NT2/D1 (cell line): ENCODE data around the gene NGF.
"Not testable (repeated sequence)": the region's sequence is repeated elsewhere in the genome, so short reads cannot be mapped to it uniquely, and the experiment has no call there.

Source experiments
- DNase-seq: peaks from one replicate; pipeline ENCODE4 v3.0.0-alpha.2; 2011; ENCODE audit warnings: low read depth, low spot score
- H3K27me3 ChIP-seq: 2 replicates; pipeline ENCODE4 v1.6.0; 2011; ENCODE audit warnings: mild to moderate bottlenecking; ENCODE audit not compliant: insufficient read length, insufficient read depth
- H3K36me3 ChIP-seq: 2 replicates; pipeline ENCODE4 v1.6.1; 2011; ENCODE audit warnings: mild to moderate bottlenecking, low read length, mixed read lengths; ENCODE audit not compliant: insufficient read depth, insufficient read length
- H3K4me1 ChIP-seq: 2 replicates; pipeline ENCODE4 v1.5.1; 2011; ENCODE audit not compliant: insufficient read depth, insufficient read length
- H3K4me3 ChIP-seq: 2 replicates; pipeline ENCODE4 v1.5.1; 2011; ENCODE audit warnings: low read depth; ENCODE audit not compliant: insufficient read length
- H3K9ac ChIP-seq: 2 replicates; pipeline ENCODE4 v1.6.0; 2011; ENCODE audit warnings: low read depth; ENCODE audit not compliant: insufficient read length
- H3K9me3 ChIP-seq: 2 replicates; pipeline ENCODE4 v1.5.1; 2011; ENCODE audit warnings: mild to moderate bottlenecking, low read length; ENCODE audit not compliant: insufficient read depth
- SUZ12 ChIP-seq: IDR thresholded peaks from 2 replicates; pipeline ENCODE4 v1.6.1; 2011; ENCODE audit not compliant: insufficient read length, insufficient read depth; ENCODE audit errors: extremely low read depth
- YY1 ChIP-seq: IDR thresholded peaks from 2 replicates; pipeline ENCODE4 v1.6.1; 2011; ENCODE audit not compliant: insufficient read length, insufficient read depth
- ZNF274 ChIP-seq: IDR thresholded peaks from 2 replicates; pipeline ENCODE4 v1.6.1; 2011; ENCODE audit warnings: mild to moderate bottlenecking, low read depth, low read length

The NGF gene

DNA sequence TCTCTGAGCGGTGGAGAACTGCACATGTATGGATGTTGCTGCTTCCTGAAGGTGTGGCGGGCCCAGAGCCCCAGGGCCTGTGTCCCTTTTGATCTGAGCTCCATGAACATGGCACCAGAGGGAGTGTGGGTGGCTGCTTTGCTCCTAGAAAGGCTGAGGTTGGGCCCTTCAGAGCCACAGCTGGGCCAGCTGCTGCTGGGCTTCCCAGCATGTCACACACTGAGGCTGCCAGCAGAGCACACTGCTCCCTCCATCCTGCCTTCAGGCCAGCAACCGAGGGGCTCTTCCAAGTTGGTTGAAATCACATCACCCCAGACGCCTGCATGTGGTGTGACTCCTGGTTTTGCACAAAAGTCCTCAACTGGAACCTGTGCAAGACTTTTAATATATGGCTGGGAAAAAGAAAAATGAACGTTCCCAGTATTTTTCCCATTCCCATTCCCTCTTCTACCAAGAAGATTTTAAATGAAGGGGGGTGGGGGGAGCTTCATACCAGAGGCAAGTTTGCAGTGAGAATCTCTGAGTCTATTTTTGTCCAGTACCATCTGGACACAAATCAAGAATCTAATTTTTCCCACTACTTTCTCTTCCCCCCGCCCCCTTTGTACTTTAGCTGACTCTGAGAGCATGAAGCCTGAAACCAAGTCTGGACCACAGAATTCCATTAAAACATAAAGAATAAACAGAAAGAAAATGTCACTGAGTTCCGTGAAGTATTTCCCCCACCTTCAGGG, 26.2 kb upstream of the NGF start:
- Histone ChIP-seq H3K9ac (no peak overlapping the region), H3K9me3 (peaks cover 21% of the 10 kb centered on the region; the same call in 1 of the 2 replicates), H3K4me3 (no peak overlapping the region), H3K27me3 (no peaks in the 10 kb centered on the region), H3K36me3 (no peaks in the 10 kb centered on the region), H3K4me1 (no peaks in the 10 kb centered on the region)
- DNase-seq: no peak
- TF ChIP-seq SUZ12: no peak
- TF ChIP-seq ZNF274: no peak
- TF ChIP-seq YY1: no peak

DNA sequence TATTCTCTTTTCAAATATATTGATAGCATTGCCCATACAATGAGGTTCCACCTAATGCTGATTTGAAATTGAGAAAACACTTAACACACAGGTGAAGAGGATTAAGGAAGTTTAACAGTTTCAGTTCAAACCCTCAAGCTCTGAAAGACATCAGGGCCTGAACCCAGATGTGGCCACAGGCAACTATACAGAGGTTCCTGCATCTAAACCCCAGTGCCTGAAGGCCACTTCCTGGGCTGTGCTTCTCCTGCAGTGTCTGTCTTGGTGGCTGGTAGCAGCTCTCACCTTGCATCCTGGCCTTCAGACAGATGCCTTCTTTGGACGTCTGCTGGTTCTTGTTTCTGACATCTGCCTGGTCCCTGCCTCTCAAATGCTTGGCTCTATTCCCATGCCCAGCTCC, 25.1 kb upstream of the NGF start:
- Histone ChIP-seq H3K9ac (no peak overlapping the region), H3K9me3 (peaks cover 21% of the 10 kb centered on the region; the same call in 1 of the 2 replicates), H3K4me3 (no peak overlapping the region), H3K27me3 (no peaks in the 10 kb centered on the region), H3K36me3 (no peaks in the 10 kb centered on the region), H3K4me1 (no peaks in the 10 kb centered on the region)
- no peak for DNase-seq
- TF ChIP-seq ZNF274 (no peak), SUZ12 (no peak), YY1 (no peak)

DNA sequence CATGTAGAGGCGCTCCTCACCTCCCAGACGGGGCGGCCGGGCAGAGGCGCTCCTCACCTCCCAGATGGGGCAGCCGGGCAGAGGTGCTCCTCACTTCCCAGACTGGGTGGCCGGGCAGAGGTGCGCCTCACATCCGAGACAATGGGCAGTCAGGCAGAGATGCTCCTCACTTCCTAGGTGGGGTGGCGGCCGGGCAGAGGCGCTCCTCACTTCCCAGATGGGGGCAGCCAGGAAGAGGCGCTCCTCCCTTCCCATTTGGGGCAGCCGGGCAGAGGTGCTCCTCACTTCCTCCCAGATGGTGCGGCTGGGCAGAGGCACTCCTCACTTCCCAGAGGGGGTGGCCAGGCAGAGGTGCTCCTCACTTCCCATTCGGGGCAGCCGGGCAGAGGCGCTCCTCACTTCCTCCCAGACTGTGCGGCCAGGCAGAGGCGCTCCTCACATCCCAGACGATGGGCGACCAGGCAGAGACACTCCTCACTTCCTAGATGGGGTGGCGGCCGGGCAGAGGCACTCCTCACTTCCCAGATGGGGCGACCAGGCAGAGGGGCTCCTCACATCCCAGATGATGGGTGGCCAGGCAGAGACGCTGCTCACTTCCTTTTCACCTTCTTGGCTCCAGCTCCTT, 22.6 kb upstream of the NGF start:
- not testable (repeated sequence) for H3K9ac ChIP-seq, H3K27me3 ChIP-seq, DNase-seq, H3K4me1 ChIP-seq, H3K36me3 ChIP-seq, H3K4me3 ChIP-seq
- H3K9me3 ChIP-seq: peaks cover 21% of the 10 kb centered on the region; the same call in 1 of the 2 replicates

DNA sequence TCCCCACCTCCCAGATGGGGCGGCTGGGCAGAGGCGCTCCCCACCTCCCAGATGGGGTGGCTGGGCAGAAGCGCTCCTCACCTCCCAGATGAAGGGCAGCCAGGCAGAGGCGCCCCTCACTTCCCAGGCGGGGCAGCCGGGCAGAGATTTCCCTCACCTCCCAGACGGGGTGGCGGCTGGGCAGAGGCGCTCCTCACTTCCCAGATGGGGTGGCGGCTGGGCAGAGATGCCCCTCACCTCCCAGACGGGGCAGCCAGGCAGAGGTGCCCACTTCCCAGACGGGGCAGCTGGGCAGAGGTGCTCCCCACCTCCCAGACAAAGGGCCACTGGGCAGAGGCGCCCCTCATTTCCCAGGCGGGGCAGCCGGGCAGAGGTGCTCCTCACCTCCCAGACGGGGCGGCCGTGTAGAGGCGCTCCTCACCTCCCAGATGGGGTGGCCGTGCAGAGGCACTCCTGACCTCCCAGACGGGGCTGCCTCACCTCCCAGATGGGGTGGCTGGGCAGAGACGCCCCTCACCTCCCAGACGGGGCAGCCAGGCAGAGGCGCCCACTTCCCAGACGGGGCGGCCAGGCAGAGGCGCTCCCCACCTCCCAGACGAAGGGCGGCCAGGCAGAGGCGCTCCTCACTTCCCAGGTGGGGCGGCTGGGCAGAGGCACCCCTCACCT, 21.9 kb upstream of the NGF start:
- H3K4me1 ChIP-seq, H3K4me3 ChIP-seq, H3K36me3 ChIP-seq, H3K9ac ChIP-seq, DNase-seq, H3K27me3 ChIP-seq: not testable (repeated sequence)
- H3K9me3 ChIP-seq: peaks cover 21% of the 10 kb centered on the region; the same call in 1 of the 2 replicates

DNA sequence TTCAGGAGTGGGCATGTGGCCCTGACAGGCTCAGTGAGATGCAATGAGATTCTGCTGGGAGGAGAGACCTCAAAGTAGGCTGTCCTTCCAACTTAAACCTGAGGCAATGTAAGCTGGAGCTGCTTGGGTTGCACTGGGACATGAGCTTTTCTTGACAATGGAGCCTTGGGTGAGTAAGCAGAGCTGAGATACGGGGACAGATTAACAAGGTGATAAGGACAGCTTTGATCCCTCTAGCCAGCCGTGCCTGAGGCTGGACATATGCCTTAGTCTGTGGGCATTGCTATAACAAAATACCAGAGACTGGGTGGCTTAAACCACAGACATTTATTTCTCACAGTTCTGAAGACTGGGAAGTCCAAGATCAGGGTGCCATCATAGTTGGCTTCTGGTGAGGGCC, 18.3 kb upstream of the NGF start:
- DNase-seq: no peak
- no peak overlapping the region for H3K4me3 ChIP-seq
- no peaks in the 10 kb centered on the region for H3K27me3 ChIP-seq
- TF ChIP-seq SUZ12 (no peak), YY1 (no peak), ZNF274 (no peak)
- peaks cover 19% of the 10 kb centered on the region; the same call in 1 of the 2 replicates for H3K9me3 ChIP-seq
- H3K36me3 ChIP-seq: no peaks in the 10 kb centered on the region
- H3K9ac ChIP-seq: no peak overlapping the region
- H3K4me1 ChIP-seq: no peaks in the 10 kb centered on the region

DNA sequence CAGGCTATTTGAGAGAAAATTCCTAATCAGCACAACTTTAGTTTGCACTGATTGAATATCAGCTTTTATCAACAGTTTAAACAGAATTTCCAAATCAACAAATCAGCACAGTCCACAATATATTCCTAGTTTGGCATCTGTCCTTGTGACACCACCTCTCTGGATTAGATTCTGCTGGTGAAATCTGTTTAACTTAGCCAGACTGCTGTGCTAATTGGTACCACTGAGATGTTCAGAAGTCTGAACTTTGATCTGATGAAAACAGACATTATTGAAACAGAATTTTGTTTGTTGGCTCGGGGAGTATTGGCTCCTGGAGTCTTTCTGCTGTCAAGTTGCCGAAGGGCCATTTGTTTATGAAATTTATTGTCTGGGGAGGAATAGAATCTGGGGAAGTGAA, 17.0 kb upstream of the NGF start:
- Histone ChIP-seq H3K4me1 (no peaks in the 10 kb centered on the region), H3K9ac (no peak overlapping the region), H3K9me3 (peaks cover 6% of the 10 kb centered on the region; the same call in 1 of the 2 replicates), H3K27me3 (no peaks in the 10 kb centered on the region), H3K4me3 (no peak overlapping the region), H3K36me3 (no peaks in the 10 kb centered on the region)
- DNase-seq: no peak
- TF ChIP-seq YY1 (no peak), SUZ12 (no peak), ZNF274 (no peak)

DNA sequence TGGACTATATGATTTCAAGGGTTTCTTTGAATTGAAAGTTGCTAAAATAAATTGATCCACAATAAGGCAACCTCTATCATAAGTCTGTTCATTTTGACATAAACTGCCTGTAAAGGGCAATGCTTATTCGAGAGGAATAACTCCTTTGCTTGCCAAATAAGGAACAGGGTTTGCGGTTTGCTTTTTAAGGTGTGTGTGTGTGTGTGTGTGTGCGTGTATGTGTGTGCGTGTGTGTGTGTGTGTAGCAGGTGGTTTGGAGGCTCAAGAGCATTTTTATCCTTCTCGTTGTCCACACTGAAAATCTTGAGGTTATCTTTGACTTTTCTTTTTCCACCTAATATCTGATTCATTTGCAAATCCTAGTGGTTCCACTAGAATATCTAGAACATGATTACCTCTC, 13.1 kb upstream of the NGF start:
- DNase-seq: no peak
- H3K4me1 ChIP-seq: no peaks in the 10 kb centered on the region
- no peaks in the 10 kb centered on the region for H3K36me3 ChIP-seq
- no peak for TF ChIP-seq SUZ12
- TF ChIP-seq YY1: no peak
- TF ChIP-seq ZNF274: no peak
- H3K27me3 ChIP-seq: no peaks in the 10 kb centered on the region
- no peaks in the 10 kb centered on the region for H3K9me3 ChIP-seq
- no peak overlapping the region for H3K9ac ChIP-seq
- H3K4me3 ChIP-seq: no peak overlapping the region
